GM18517 (cell line): ENCODE data around the gene SHC3.

ENCODE experiments used
- ATAC-seq: cut with Tn5 transposase; IDR thresholded peaks from one replicate; pipeline ENCODE4 v1.9.1; 2021; ENCODE audit warnings: mild to moderate bottlenecking, moderate library complexity; ENCODE audit not compliant: unreplicated experiment

SHC3 gene

DNA sequence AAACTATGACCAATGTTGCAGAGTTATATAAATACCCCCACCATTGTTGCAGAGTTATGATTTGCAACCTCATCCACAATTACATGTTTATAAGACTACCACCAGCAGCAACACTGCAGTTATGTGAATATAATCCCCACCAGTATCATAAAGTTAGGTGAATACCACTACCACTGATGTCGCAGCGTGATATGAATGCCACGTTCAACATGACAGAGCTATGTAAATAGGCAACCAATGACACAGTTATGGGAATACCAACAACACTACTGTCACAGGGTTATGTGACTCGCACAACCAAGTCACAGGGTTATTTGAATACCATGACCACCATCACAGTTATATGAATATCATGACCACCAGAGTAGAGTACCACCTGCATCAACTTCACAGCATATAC, 63.9 kb downstream of the SHC3 start:
- ATAC-seq = no peak

- no peak for ATAC-seq
Measured at GRCh38 chr9:89113851-89114250, 64.8 kb downstream of the SHC3 start.

- ATAC-seq = no peak
Measured at GRCh38 chr9:89112243-89112642, 66.4 kb downstream of the SHC3 start.

GRCh38 chr9:89109666-89110065, 69.0 kb downstream of the SHC3 start:
- no peak for ATAC-seq

DNA sequence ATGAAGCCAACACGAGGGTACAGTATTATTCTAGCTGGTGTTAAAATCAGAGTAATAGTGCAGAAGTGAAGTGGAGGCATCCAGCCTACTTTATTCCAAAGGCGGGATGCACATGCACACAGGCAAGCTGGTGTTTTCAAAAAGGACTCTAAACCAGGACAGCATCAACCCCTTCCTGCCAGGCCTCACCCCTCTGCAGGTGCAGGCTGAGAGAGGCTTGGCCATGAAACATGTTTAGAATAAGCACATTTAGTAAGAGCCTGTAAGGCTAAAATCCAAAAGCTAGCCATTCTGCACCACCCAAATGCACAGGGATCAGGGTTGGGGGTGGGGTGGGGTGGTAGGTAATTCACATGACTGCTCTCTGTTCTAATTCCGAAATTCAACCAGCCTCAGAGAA, 71.2 kb downstream of the SHC3 start:
- no peak for ATAC-seq

DNA sequence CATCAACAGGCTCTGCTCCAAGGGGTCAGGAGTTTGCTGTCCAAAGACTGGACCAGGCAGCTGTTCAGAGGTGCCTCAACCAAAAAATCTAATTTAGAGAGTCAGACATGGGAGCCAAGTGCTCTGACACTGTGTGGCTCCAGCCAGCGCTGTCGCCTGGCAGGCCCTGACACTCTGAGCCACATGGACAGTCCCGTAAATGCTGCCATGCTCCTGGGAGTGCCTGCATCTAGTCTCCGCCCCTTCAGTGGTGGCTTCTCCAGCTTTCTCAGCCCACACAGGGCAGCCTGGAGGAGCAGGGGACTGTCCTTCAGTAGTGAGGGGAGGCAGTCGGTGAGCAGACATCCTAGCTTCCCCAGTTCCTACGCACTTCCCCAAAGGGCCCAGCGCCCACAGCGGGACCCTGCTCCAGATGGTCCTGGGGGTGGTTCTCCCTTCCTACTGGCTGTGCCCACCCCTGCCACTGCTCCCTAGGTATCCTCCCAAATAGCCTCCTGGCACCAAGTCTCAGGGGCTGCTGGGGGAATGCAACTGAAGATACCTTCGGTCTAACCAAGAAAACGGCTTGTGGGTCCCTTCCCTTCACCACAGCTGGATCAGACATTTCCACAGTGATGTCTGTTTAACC, 72.3 kb downstream of the SHC3 start:
- ATAC-seq = no peak

GRCh38 chr9:89104821-89105220, 73.8 kb downstream of the SHC3 start:
- ATAC-seq = no peak

- no peak for ATAC-seq
Measured at GRCh38 chr9:89097219-89097618, 81.4 kb downstream of the SHC3 start.

DNA sequence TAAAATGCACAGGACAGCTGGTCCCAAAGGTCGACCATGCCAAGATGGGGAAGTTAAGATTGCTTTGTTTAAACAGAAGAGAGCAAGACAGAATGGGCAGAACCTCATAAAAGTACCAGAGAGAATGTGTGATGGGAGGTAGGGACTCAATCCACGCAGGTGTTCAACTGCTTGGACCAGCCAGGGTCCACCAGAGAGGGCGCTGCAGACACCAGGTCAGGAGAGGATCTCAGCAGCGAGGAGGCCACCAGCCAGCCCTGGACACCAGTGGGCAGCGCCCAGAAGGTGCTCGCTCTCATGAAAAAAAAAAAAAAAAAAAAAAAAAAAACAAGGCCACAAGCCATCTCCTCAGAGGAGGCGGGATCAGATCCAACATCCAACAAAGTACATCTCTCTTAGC, 81.8 kb downstream of the SHC3 start:
- no peak for ATAC-seq

DNA sequence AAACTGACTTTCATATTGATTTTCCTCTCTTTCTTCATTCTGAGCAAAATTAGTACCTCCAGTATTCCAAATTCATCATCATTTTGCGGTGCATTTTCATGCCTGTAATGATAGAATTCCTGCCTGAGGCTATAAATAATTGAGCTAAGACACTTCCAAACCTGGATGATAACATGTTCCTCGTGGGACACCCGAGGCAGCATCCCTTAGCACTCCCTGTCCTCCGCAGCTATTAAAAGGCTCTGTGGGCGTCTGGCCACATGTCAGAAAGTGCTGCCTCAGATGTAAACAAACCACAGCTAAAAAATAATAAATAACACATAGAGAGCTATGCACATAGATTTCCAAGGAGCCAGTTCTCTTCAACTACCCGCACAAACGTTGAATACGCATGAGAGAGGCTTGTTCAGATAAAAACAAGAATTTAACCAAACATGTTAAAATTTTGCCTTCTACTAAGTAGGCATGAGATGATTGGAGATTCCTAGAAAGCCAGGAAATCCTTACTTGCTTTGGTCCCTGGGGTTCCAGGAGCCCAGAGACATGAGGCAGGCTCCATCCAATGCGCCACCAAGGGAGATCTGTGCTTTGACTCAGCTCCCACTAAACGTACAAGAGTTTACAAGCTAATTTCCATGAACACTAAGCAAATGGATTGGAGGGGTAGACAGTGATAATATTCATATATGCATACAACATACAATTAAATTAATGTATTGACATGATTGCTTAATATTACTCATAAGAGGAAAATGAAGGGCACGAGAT, 82.7 kb downstream of the SHC3 start:
- ATAC-seq = no peak

DNA sequence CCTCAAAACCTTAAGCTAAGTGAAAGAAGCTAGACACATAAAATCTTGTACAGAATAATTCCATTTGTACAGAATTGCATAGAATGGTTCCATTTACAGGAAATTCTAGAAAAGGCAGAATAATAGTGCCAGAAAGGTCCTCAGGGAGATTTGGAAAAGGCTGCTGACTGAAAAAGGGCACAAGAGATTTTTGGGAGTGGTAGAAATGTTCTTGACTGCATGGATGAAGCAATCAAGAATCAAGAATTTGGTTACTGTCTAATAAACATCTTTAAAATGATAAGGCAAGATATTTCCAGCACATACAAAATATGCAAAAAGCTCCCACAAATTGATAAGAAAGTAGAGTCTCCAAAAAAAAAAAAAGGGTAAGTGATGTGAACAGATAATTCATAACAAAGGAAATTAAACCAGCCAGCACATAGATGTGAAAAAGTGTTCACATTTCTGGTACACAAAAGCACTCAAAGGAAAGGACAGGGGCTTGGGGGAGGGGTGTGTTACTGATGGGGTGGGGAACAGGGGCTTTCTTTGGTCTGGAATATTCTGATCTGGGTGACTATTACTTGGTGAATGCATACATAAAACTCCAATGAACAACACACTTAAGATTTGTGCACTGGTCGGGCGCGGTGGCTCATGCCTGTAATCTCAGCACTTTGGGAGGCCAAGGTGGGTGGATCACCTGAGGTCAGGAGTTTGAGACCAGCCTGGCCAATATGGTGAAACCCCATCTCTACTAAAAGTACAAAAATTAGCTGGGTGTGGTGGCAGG, 85.2 kb downstream of the SHC3 start:
- no peak for ATAC-seq

GRCh38 chr9:89089176-89089575, 89.4 kb downstream of the SHC3 start:
- ATAC-seq = no peak

DNA sequence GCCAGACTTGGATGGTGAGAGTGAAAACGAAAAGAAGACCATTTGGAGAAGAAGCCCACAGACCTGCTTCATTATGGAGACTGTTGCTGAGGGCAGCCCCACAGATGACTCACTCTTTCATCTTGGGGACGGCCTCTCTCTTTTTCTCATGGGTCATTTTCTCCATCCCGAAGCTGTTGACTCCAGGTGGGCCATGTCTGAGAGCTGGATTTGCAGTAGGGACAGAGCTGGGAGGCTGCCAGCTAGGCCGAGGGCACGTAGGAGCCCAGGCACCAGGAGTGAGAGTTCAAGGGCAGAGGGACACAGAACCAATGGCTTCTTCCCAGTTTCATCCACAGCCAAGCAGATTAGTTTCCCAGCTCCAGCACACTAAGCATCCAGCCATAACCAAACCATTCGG, 95.0 kb downstream of the SHC3 start:
- ATAC-seq = no peak

- ATAC-seq = no peak
Measured at GRCh38 chr9:89080193-89080592, 98.4 kb downstream of the SHC3 start.

DNA sequence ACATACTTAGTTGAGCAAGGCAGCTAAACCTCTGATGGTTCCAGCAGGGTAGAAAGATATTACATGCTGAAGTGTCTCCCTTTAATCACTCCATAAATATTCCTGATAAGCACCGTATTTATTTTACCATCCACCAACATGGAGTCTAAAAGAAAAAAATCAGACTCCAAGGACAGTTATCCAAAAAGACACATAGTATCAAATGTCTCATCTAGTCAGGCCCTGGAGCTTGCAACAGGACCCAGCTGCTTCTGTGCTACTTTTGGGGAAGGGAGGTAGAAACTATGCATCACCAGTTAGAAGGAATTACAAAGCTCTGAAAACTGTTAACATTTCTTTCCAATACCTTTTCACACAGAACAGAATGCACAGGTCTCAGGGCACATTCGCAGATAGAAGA, 99.2 kb downstream of the SHC3 start:
- no peak for ATAC-seq

DNA sequence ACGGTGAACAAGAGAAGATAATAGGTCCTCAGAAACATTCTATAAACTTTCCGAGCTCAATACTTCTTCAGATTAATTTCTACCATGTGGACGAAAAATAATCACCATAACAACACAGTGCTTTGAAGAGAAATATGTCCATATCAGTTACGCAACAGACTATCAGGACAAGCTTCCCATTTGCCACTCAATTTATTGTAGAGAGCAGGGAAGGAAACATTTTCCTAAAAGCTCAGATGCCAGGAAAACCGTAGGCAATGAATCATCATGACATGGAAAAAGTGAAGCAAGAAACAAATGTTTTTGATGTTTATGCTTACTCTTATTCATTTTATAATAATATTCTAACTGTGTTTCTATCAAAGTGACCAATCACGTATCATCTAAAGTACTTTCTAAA, 99.8 kb downstream of the SHC3 start:
- ATAC-seq = no peak

DNA sequence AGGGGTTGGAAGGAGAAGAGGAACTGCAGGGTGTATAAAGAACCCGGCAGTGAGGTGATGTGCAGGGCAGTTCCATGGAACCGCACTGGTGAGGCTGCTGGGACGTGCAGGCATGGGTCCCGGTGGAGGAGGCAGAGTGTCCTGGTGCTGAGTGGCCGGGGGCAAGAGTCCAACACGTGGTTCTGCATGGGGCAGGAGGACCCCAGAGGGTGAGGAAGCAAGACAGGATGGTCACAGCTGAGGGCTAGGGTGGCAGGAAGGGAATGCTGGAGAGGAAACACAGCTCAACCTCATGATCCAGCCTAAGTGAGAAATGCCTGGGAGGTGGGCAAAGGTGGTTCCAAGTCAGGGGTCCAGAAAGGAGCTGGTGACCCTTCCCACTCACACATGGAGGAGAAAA, 100.2 kb downstream of the SHC3 start:
- no peak for ATAC-seq

GRCh38 chr9:89077519-89077918, 101.1 kb downstream of the SHC3 start:
- ATAC-seq = peak; percentile 60

- ATAC-seq = no peak
Measured at GRCh38 chr9:89073397-89073796, 105.2 kb downstream of the SHC3 start.

DNA sequence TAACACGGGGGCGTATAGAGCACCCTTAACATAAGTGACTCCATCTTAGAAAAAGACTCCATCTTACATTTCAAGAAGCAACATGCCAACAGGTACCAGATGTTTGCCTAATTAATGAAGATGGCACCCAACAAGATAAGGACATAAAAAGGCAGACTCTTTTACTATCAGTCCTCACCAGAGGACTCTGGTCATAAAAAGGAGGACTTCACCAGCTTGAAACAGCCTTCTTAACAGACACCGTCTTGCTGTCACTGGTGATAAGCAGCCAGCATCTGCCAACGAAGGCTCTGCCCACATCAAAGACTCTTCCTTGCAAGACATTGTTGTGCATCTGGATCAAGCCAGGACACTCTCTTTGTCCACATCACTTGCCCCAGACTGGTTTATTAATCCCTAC, 107.0 kb downstream of the SHC3 start:
- ATAC-seq = no peak

DNA sequence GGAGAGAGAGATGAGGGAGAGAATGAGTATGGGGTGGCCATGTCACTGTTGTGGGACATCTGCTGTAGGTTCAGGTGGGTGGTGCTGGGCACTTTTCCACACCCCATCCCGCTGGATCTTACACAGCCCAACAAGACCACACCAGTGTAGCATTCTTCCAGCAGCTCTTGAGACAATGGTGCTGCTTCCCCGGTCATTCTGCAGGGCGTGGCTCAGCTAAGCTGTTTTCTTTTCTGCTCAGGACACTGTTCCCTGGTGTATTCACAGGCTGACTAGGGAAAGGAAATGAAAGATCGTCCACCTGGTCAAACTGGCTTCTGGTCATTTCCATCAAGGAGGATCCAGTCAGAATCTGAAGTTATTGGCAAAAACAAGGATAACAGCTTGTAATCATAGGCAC, 111.8 kb downstream of the SHC3 start:
- ATAC-seq = no peak

DNA sequence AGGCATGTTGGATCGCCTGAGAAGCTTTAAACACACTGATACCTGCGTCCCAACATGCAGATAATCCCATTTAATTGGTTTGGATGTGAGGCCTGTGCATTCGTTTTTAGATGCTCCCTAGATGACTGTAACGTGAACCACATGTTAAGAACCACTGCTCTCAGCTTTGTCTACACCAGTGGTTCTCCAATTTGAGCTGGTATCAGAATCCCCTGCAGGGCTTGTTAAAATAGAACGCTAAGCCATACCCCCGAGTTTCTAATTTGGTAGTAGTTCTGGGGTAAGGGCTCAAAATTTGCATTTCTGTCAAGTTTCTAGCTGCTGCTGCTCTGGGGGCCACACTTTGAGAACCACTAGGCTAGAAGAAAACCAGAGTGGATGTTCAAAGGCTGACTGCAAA, 112.7 kb downstream of the SHC3 start:
- no peak for ATAC-seq
